HepG2 (cell line): ENCODE results near the gene ARPC1B. TPM values are rescaled to one million over a fixed set of nuclear protein-coding genes. Genes with fewer than 3 reads are reported as not detected.

Experiments used
- CHD4 ChIP-seq: fragments of 200-600 bp; sonication (generic); IDR thresholded peaks from 2 replicates; pipeline ENCODE4 v1.7.0; 2017; ENCODE audit warnings: mild to moderate bottlenecking, low read length, borderline replicate concordance
- GATA4 ChIP-seq: sonication (generic); IDR thresholded peaks from 2 replicates; pipeline ENCODE4 v1.6.1; 2016; ENCODE audit warnings: antibody characterized with exemption, low read depth, borderline replicate concordance
- JDP2 ChIP-seq: sonication (generic); formaldehyde crosslinking; IDR thresholded peaks from 2 replicates; pipeline ENCODE4 v1.8.1; 2022; ENCODE audit warnings: missing genetic modification reagents, borderline replicate concordance
- LCORL ChIP-seq, 2 experiments: fragments of 450-650 bp in 1 of 2; sonication (generic) in 1 of 2; formaldehyde crosslinking in 1 of 2; IDR thresholded peaks; 2 replicates each; pipeline versions ENCODE4 v1.5.0 to v1.6.1; 2017 to 2020; ENCODE audit warnings: antibody characterized with exemption in 1 of 2, missing genetic modification reagents in 1 of 2
- MAF1 ChIP-seq: sonication (generic); formaldehyde crosslinking; IDR thresholded peaks from 2 replicates; pipeline ENCODE4 v1.5.0; 2020; ENCODE audit warnings: missing genetic modification reagents, borderline replicate concordance
- NFIB ChIP-seq: sonication (generic); formaldehyde crosslinking; IDR thresholded peaks from 2 replicates; pipeline ENCODE4 v1.9.0; 2021; ENCODE audit warnings: missing genetic modification reagents, mild to moderate bottlenecking, borderline replicate concordance
- NR3C1 ChIP-seq: sonication (generic); formaldehyde crosslinking; IDR thresholded peaks from 2 replicates; pipeline ENCODE4 v1.4.0; 2020; ENCODE audit warnings: missing genetic modification reagents
- PAF1 ChIP-seq: IDR thresholded peaks from 2 replicates; pipeline ENCODE4 v1.6.1; 2016; ENCODE audit warnings: missing genetic modification reagents, missing compliant biosample characterization
- RBFOX2 ChIP-seq: fragments of 200-400 bp; formaldehyde crosslinking; IDR thresholded peaks from 2 replicates; pipeline ENCODE4 v1.6.1; 2017; ENCODE audit warnings: low read depth, mild to moderate bottlenecking, low read length
- SAFB2 ChIP-seq: sonication (generic); formaldehyde crosslinking; IDR thresholded peaks from 2 replicates; pipeline ENCODE4 v1.5.1; 2020; ENCODE audit warnings: missing genetic modification reagents, low read depth, mild to moderate bottlenecking, borderline replicate concordance
- STAT6 ChIP-seq: sonication (generic); formaldehyde crosslinking; IDR thresholded peaks from 2 replicates; pipeline ENCODE4 v1.4.0; 2020; ENCODE audit warnings: missing genetic modification reagents, mild to moderate bottlenecking, borderline replicate concordance
- TEAD2 ChIP-seq: sonication (generic); formaldehyde crosslinking; IDR thresholded peaks from 2 replicates; pipeline ENCODE4 v1.9.0; 2021; ENCODE audit warnings: missing genetic modification reagents
- TGIF2 ChIP-seq: IDR thresholded peaks from 2 replicates; pipeline ENCODE4 v1.6.1; 2016; ENCODE audit warnings: control low read depth, missing compliant biosample characterization
- ZNF10 ChIP-seq: sonication (generic); formaldehyde crosslinking; IDR thresholded peaks from 2 replicates; pipeline ENCODE4 v1.4.0; 2020; ENCODE audit warnings: mild to moderate bottlenecking, low read depth, missing genetic modification reagents, borderline replicate concordance
- ZNF160 ChIP-seq: sonication (generic); formaldehyde crosslinking; IDR thresholded peaks from 2 replicates; pipeline ENCODE4 v1.8.0; 2022; ENCODE audit warnings: mild to moderate bottlenecking, inconsistent platforms, missing genetic modification reagents
- ZNF317 ChIP-seq: sonication (generic); formaldehyde crosslinking; IDR thresholded peaks from 2 replicates; pipeline ENCODE4 v1.5.0; 2020; ENCODE audit warnings: mild to moderate bottlenecking, missing genetic modification reagents
- ZNF333 ChIP-seq: sonication (generic); formaldehyde crosslinking; IDR thresholded peaks from 2 replicates; pipeline ENCODE4 v1.4.0; 2020; ENCODE audit warnings: mild to moderate bottlenecking, missing genetic modification reagents, borderline replicate concordance
- ZNF556 ChIP-seq: sonication (generic); formaldehyde crosslinking; IDR thresholded peaks from 2 replicates; pipeline ENCODE4 v1.4.0; 2020; ENCODE audit warnings: mild to moderate bottlenecking, missing genetic modification reagents, borderline replicate concordance
- ZNF749 ChIP-seq: sonication (generic); formaldehyde crosslinking; IDR thresholded peaks from 2 replicates; pipeline ENCODE4 v1.8.0; 2022; ENCODE audit warnings: mild to moderate bottlenecking, missing genetic modification reagents, moderate library complexity, borderline replicate concordance
- ZNF782 ChIP-seq: sonication (generic); formaldehyde crosslinking; IDR thresholded peaks from 2 replicates; pipeline ENCODE4 v1.4.0; 2020; ENCODE audit warnings: missing genetic modification reagents, mild to moderate bottlenecking, borderline replicate concordance
- polyA plus RNA-seq, 8 experiments: library from polyadenylated mRNA; depleted of rRNA in 3 of 8; stranded (reverse) in 7 of 8; unstranded in 1 of 8; fragments of >200 nt; fragmentation: Illumina TruSeq in 4 of 8; extraction: Trizol in 4 of 8; gene quantifications; 2 replicates each; pipeline versions ENCODE4 v1.2.1 to v1.2.3, GENCODE V29; 2011 to 2016; ENCODE audit warnings: low read depth in 4 of 8, missing spikeins in 1 of 8, mixed read lengths in 1 of 8; ENCODE audit not compliant: insufficient read depth in 1 of 8
- total RNA-seq, 5 experiments: library from RNA; depleted of rRNA; stranded (reverse); fragments of >200 nt; fragmentation: Illumina TruSeq; extraction: Trizol; gene quantifications; 2 replicates each; pipeline ENCODE4 v1.2.3, GENCODE V29; 2016; ENCODE audit warnings: low read depth in 1 of 5
- TF ChIP-seq, protein P1 (sequence below): sonication (generic); formaldehyde crosslinking; IDR thresholded peaks from 2 replicates; pipeline ENCODE4 v1.8.0; 2022; ENCODE audit warnings: mild to moderate bottlenecking, missing genetic modification reagents, moderate library complexity
- TF ChIP-seq, protein P2 (sequence below): sonication (generic); formaldehyde crosslinking; IDR thresholded peaks from 2 replicates; pipeline ENCODE4 v1.8.0; 2023; ENCODE audit warnings: mild to moderate bottlenecking, missing genetic modification reagents

Gene ARPC1B
- total and polyA plus RNA-seq, 2 of the 13 experiments (the other 11 are each of a cell fraction or from before 2014, with no cell fraction given): 72.9 to 89.1 TPM

DNA sequence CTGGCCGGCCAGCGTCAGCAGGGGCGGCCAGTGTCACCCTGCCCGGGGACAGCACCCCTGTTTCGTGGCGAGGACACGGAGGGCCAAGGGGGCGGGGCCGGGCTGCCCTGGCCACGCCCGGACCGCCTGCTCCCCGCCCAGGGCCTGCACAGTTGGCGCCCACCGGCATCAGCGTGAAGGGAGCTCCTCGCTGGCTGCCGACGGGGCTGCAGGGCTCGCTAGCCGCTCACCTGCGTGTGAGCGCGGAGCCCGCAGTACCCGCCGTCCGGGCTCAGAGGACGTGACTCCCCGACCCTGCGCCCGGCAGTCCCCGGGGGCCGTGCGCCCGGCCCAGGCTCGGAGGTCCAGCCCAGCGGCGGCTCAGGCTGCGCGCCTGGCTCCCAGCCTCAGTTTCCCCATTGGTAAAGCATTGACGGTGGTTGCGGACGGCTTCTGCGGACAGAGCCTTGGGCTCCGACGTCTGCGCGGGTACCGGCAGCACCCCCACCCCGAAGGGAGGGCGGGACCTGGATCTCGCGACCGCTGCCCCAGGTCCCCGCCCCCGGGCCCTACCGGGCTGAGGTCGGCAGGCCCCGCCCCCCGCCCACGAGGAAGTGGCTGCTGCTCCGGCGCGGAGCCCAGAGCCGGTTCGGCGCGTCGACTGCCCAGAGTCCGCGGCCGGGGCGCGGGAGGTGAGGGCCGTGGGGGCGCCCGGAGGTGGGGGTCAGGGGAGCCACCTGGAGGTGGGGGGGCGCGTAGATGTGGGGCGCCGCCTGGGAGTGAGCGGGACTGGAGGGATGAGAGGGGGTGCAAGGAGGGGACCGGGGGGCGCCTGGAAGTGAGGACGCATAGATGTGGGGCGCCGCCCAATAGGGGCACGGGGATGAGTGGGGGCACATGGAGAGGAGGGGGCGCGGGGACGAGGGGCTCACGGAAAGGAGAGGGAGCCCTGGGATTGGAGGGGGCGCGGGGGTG is at the start of gene ARPC1B (continued):
- TF ChIP-seq ZNF10 (CRISPR knock-in tag): no peak
- peak; percentile 76 for TF ChIP-seq RBFOX2
- TF ChIP-seq ZNF782 (CRISPR knock-in tag): no peak
- no peak for TF ChIP-seq MAF1 (CRISPR knock-in tag)
- no peak for TF ChIP-seq TEAD2 (CRISPR knock-in tag)
- no peak for TF ChIP-seq NFIB
- TF ChIP-seq, protein P1, sequence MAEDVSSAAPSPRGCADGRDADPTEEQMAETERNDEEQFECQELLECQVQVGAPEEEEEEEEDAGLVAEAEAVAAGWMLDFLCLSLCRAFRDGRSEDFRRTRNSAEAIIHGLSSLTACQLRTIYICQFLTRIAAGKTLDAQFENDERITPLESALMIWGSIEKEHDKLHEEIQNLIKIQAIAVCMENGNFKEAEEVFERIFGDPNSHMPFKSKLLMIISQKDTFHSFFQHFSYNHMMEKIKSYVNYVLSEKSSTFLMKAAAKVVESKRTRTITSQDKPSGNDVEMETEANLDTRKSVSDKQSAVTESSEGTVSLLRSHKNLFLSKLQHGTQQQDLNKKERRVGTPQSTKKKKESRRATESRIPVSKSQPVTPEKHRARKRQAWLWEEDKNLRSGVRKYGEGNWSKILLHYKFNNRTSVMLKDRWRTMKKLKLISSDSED (CRISPR knock-in tag): no peak
- TF ChIP-seq ZNF556 (CRISPR knock-in tag): no peak
- no peak for TF ChIP-seq CHD4
- TF ChIP-seq STAT6: no peak
- TF ChIP-seq, protein P2, sequence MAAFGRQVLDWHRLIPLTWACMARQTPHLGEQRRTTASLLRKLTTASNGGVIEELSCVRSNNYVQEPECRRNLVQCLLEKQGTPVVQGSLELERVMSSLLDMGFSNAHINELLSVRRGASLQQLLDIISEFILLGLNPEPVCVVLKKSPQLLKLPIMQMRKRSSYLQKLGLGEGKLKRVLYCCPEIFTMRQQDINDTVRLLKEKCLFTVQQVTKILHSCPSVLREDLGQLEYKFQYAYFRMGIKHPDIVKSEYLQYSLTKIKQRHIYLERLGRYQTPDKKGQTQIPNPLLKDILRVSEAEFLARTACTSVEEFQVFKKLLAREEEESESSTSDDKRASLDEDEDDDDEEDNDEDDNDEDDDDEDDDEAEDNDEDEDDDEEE (CRISPR knock-in tag): no peak
- TF ChIP-seq JDP2 (CRISPR knock-in tag): no peak
- TF ChIP-seq LCORL (IDR thresholded peaks at IDR 0.05): no peak
- peak; percentile 28 for TF ChIP-seq LCORL (CRISPR knock-in tag; IDR thresholded peaks at IDR 0.05)
- no peak for TF ChIP-seq SAFB2 (CRISPR knock-in tag)
- TF ChIP-seq ZNF160 (CRISPR knock-in tag): no peak
- no peak for TF ChIP-seq PAF1 (CRISPR knock-in tag)
- TF ChIP-seq NR3C1 (CRISPR knock-in tag): no peak
- TF ChIP-seq ZNF749: no peak
- TF ChIP-seq GATA4: peak; percentile 72; the same call in 1 of the 2 replicates
- TF ChIP-seq ZNF317: no peak
- no peak for TF ChIP-seq ZNF333 (CRISPR knock-in tag)
- no peak for TF ChIP-seq TGIF2 (CRISPR knock-in tag)
